Neural progenitor cell (in vitro differentiated cells): Measurements from ENCODE around the gene FBXL15.

Experiments
- CTCF ChIP-seq: fragments of 200-600 bp; sonication (generic); IDR thresholded peaks from 2 replicates; pipeline ENCODE4 v1.5.1; 2017; ENCODE audit warnings: antibody characterized with exemption, mild to moderate bottlenecking
- EZH2 ChIP-seq: fragments of 200-600 bp; sonication (generic); IDR thresholded peaks from 2 replicates; pipeline ENCODE4 v1.6.1; 2017; ENCODE audit warnings: antibody characterized with exemption, mild to moderate bottlenecking, moderate library complexity

- TF ChIP-seq EZH2 (no peak), CTCF (no peak)
Measured at GRCh38 chr10:102463983-102464382, 43.3 kb downstream of the FBXL15 start.
